Inflammatory macrophage treated with lipopolysaccharide for 4 hours (primary cell): ENCODE data around the gene IL22RA2.

ENCODE experiments used
- DNase-seq: peaks from one replicate; pipeline ENCODE4 v3.0.0-alpha.2; 2020

Gene IL22RA2

DNA sequence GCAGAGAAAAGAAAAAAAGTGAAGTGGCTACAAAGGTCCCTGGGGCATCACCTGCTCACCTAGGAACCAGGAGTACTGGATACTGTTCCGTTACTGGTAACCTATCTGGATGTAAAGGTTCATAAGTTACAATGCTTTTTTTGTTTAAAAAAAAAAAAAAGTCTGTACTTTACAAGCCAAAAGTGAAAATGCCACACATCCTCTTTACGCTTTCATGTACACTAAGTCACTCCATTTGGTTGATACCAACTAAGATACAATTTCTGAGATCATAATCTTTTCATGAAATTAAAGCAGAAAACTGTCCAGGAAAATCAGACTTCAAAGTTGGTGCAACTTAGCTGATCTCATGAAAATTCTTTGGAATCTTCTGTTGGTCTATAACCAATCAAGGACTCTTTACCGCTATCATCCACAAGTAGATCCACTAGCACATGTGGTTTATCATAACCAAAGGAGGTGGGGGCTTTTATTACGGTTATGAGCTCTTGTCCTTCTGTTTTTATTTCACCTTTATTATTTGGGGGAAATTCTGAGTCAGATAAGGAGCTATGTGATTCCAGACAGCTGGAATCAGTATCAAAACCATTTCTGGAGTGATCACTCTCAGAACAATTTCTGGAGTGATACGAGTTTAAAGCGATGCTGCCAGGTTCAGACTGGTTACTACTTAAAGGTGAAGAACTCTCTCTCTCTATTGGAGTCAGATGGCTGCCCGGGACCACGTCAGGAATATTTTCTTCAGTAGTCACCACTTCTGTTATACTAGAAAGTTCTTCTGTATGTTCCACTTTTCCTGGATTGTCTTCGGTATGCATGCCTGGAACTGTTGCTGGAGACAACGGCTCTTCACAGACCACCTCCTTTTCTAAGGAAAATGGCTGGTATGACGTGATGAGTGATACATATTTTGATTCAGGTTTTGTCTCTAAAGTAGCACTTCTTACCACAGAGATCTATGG, 24.5 kb upstream of the IL22RA2 start:
- DNase-seq = no peak

GRCh38 chr6:137193256-137194070, 20.0 kb upstream of the IL22RA2 start:
- DNase-seq = no peak

DNA sequence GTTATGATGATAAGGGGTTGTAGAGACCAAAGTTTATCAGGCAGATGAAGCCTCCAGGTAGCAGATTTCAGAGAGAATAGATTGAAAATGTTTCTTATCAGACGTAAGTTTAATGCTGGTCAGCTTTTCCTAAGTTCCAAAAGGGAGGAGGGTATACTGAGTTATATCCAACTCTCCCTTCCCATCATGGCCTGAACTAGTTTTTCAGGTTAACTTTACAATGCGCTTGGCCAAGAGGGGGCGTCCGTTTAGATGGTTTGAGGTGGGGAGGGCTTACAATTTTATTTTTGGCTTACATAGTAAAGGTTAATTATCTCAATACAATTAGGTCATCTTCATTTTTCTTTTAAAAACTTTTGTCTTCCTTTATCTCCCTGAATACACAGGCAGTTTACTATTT, 19.4 kb upstream of the IL22RA2 start:
- DNase-seq = no peak

GRCh38 chr6:137191670-137192069, 18.2 kb upstream of the IL22RA2 start:
- DNase-seq = no peak

GRCh38 chr6:137191236-137191635, 17.8 kb upstream of the IL22RA2 start:
- DNase-seq = no peak

DNA sequence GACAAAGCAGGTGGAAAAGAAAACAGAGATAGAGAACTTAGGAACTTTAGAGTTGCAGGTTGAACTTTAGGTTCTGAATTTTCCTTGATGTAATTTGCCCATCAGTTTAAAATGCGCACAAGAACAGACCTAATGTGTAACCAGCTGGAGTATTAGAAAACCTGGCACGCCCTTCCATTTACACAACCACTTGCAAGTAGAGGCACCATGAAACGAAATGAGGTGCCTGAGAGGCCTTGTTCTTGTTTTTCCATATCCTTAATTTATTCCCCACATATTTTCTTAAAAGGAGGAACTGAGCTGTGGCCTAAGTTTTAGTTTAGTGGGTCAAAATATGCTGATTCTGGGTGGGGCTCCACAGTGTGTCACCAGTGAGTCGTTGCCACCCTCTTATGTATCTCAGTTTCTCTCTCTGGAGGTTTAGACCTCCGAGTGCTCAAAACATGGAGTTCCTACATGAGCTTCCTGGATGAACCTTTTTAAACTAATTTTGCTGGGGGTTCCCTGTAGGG, 17.2 kb upstream of the IL22RA2 start:
- DNase-seq = peak; percentile 43

DNA sequence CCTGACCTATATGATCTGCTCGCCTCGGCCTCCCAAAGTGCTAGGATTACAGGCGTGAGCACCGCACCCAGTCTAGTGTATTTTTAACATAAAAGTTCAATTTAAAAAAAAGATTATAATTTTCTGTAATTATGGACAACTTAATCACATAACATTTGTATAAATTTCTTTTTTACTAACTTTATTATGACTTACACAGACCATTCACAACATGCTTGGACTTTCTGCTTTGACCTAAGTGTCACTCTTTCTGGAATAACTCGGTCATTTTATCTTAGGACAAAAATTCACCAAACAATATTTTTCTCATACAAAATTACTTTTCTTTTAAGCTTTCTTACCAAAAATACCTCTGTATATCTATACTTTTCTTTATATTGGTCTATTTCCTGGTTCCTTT, 15.4 kb upstream of the IL22RA2 start:
- DNase-seq = no peak

- DNase-seq = no peak
Observed at GRCh38 chr6:137185290-137185689, 11.8 kb upstream of the IL22RA2 start.

GRCh38 chr6:137182654-137183073, 9.2 kb upstream of the IL22RA2 start:
- no peak for DNase-seq

DNA sequence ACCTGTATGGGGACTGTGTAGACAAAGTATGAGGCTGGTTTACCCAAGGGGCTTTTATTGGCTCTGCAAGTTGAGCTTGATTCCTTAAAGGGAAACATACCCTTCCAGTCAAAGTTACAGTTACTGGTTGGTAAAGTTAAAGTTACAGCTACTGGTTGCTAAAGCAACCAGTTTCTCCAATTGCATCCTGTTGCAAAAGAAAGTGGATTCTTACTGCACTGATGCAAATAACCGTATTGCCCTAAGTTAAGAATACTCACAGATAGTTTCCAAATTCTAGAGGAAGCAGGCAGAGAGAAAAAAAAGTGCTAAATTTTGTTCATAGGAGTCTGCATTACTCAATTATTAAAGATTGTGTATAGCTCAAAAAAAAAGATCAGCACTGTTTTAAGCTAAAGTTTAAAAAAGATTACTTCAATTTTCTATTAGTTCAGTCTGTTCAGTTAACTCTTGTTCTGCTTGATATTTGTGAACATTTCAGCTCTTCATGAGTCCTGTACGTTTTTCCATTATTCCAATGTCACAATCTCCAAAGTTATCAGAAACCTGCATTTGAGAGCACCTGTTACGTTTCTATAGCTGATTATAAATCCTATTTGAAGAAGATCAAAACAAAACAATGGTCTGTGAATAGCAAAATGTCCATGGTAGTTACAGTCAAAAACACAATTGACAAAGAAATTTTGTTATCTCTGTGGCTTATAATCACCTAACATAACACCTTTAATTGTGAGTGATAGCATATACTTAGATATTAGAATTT, 8.6 kb upstream of the IL22RA2 start:
- peak; percentile 57 for DNase-seq

DNA sequence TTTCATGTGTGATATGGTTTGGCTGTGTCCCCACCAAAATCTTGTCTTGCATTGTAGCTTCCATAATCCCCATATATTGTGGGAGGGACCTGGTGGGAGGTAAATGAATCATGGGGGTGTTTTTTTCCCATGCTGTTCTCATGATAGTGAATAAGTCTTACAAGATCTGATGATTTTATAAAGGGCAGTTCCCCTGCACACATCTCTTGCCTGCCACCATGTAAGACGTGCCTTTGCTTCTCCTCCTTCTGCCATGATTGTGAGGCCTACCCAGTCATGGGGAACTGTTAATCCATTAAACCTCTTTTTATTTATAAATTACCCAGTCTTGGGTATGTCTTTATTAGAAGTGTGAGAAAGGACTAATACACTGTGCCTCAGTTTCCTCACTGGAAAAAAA, 4.2 kb upstream of the IL22RA2 start:
- DNase-seq = no peak

DNA sequence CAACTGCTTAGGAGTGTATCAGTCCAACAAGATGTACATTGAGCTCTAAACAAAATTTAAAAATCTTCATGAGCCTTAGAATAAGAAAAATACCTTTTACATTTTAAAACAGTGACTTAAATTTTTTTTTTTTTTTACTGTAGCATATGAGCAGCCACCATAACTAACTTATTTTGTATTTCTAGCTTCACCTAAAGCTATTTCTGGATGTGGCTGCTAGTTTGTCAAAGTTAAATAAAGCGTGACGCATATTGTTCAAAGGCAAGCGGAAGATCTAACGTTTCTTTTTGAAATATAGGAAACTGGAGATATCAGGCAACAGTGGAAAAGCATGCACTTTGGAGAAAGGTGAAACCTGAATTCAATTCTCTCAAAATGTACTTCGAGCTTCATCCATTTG, 3.3 kb upstream of the IL22RA2 start:
- no peak for DNase-seq

DNA sequence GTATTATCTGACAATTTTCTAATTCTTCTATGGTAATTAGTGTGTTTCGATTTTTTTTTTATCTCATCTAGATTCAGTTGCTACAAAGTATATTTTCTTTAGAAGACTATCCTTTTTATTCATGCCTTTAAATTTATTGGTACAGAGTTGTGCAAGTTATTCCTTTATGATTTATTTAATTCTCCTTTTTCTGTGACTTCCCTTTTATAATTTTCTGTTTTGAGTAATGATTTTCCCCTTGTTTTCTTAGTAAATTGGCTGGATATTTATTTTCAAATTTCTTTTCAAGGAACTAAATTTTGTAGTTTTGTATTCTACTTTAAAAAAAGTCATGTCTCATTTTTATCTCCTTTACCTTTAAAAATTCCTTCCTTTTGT, 2.4 kb upstream of the IL22RA2 start:
- DNase-seq = peak; percentile 53

- no peak for DNase-seq
Observed at GRCh38 chr6:137175157-137175867, 1.9 kb upstream of the IL22RA2 start.

DNA sequence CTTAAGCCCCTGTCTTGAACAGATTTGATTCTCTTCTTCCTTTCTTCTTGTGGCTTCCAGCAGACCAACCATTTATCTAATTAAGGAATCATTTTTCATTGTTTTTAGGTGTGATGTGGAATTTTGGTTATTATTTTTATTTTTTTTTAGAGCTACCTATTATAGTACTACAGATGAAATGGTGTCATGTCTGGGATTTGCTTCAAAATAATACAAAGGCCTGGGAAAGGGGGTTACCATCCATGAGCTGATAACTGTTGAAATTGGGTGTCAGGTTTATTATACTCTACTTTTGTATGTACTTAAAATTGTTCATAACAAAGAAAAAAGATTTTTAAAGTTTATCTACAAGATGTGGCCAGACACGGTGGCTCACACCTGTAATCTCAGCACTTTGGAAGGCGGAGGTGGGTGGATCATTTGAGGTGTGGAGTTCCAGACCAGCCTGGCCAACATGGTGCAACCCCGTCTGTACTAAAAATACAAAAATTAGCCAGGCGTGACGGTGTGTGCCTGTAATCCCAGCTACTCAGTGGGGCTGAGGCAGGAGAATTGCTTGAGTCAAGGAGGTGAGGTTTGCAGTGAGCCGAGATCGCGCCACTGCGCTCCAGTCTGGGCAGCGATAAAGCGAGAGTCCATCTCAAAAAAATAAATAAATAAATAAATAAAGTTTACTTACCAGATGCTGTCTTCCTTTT, 561 bp downstream of the IL22RA2 start:
- no peak for DNase-seq

- no peak for DNase-seq
Observed at GRCh38 chr6:137171824-137172733, 1.4 kb downstream of the IL22RA2 start.

- DNase-seq = no peak
Observed at GRCh38 chr6:137171053-137171374, 2.4 kb downstream of the IL22RA2 start.

DNA sequence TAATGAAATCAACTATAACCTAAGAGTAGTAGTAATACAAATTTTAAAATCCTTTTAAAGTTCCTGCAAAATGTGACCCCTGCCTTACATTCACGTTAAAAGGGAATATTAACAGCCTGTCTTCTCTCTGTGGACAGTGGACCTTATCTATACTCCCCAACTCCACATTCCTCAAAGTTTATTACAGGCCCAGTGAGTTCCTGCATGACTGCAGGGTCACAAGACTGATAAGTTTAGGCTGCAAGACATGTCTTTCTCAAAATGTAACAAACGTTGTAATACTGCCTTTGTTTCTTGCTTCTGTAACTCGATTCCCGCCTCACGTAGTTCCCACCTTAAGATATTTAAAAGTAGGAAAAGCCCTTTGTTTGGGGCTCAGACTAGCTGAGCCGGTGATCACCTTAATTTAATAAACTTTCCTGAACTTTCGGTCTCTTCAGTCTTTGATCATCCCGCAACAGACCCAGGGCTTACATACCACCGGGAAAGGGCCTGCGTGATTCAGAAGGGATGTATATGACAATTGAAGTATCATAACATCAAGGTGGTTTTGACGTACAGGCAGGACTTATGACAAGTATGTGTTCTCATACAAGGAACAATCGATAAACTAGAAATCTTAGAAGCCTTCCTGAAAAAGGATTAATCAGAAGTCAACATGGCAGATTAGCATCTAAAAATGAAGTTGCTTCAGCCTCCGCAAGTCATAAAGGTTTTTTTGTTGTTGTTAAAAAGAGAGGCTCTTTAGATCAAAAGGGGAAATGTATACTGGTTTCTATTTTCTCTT, 3.0 kb downstream of the IL22RA2 start:
- no peak for DNase-seq

DNA sequence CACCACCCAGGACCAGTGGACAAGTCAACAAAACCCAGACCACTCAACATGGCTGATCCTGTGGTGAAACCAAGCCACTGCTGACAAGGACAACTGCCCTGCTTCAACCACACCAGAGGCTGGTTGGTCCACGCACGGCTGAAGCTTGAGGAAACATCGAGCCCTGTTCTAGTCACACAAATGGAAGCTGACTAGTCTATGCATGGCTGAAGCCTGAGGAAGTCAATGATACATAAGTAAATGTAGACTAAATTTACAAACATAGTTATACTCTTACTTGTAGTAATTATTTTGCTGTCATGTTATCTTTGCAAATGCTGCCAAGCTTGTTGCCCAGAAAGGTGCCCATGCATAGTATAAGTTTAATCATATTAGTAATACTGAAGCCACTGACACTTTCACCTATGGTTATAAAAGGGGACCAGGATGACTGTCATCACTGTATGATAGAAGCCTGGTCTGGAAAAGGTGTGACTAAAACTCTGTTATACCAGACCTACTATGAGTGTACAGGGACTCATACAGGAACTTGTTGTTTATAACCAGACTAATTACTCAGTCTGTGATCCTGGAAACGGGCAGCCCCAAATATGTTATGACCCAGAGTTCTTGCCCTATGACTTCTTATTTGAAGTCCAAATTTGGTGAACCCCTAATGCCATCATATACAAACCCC, 5.6 kb downstream of the IL22RA2 start:
- DNase-seq = no peak
